GM19372 (cell line): ENCODE results near the gene SAMD14.

Experiments
- ATAC-seq: cut with Tn5 transposase; IDR thresholded peaks from one replicate; pipeline ENCODE4 v1.9.1; 2021; ENCODE audit warnings: mild to moderate bottlenecking, low read depth, moderate library complexity; ENCODE audit not compliant: unreplicated experiment

The SAMD14 gene

GRCh38 chr17:50117202-50118051 lies 12.5 kb downstream of the SAMD14 start:
- no peak for ATAC-seq

- no peak for ATAC-seq
Observed at GRCh38 chr17:50115756-50116155, 14.2 kb downstream of the SAMD14 start.

- no peak for ATAC-seq
Observed at GRCh38 chr17:50114849-50115357, 15.1 kb downstream of the SAMD14 start.

- no peak for ATAC-seq
Observed at GRCh38 chr17:50114401-50114800, 15.6 kb downstream of the SAMD14 start.

- ATAC-seq, result no peak
Observed at GRCh38 chr17:50113624-50114320, 16.2 kb downstream of the SAMD14 start.

GRCh38 chr17:50112694-50113093 lies 17.3 kb downstream of the SAMD14 start:
- no peak for ATAC-seq

- no peak for ATAC-seq
Observed at GRCh38 chr17:50111673-50112655, 18.0 kb downstream of the SAMD14 start.

- no peak for ATAC-seq
Observed at GRCh38 chr17:50110591-50111349, 19.2 kb downstream of the SAMD14 start.

- ATAC-seq, result no peak
Observed at GRCh38 chr17:50109785-50110184, 20.2 kb downstream of the SAMD14 start.

GRCh38 chr17:50109207-50109606 lies 20.8 kb downstream of the SAMD14 start:
- ATAC-seq, result no peak

GRCh38 chr17:50108556-50108955 lies 21.4 kb downstream of the SAMD14 start:
- no peak for ATAC-seq

GRCh38 chr17:50107790-50108414 lies 22.1 kb downstream of the SAMD14 start:
- no peak for ATAC-seq

- no peak for ATAC-seq
Observed at GRCh38 chr17:50106393-50107131, 23.4 kb downstream of the SAMD14 start.

GRCh38 chr17:50105811-50106210 lies 24.1 kb downstream of the SAMD14 start:
- no peak for ATAC-seq

GRCh38 chr17:50103941-50104340 lies 26.0 kb downstream of the SAMD14 start:
- ATAC-seq, result no peak

- ATAC-seq, result no peak
Observed at GRCh38 chr17:50103252-50103651, 26.7 kb downstream of the SAMD14 start.

- no peak for ATAC-seq
Observed at GRCh38 chr17:50102164-50102991, 27.6 kb downstream of the SAMD14 start.
